Vagina (tissue), 2 donors: ENCODE measurements around the gene MAB21L4.
A peak's percentile ranks its signal among the peaks of the same experiment; 100 is the strongest.

Experiments
- CTCF ChIP-seq, 3 experiments: fragments of 450-650 bp in 2 of 3; fragments of 200-600 bp in 1 of 3; sonication (generic) in 1 of 3; IDR thresholded peaks; one replicate each; pipeline ENCODE4 v1.5.1; 2017 to 2019; ENCODE audit warnings: antibody characterized with exemption in 3 of 3, mild to moderate bottlenecking in 2 of 3, moderate library complexity in 2 of 3
- POLR2A ChIP-seq, 2 donors: fragments of 450-650 bp; IDR thresholded peaks; one replicate each; pipeline ENCODE4 v1.6.1; 2017; ENCODE audit warnings: antibody characterized with exemption in 2 of 2, mild to moderate bottlenecking in 2 of 2, moderate library complexity in 2 of 2
- POLR2AphosphoS5 ChIP-seq, 2 donors: sonication (generic); formaldehyde crosslinking; IDR thresholded peaks; one replicate each; pipeline ENCODE4 v1.9.0; 2017; ENCODE audit warnings: antibody characterized with exemption in 2 of 2, mild to moderate bottlenecking in 2 of 2, low read depth in 1 of 2; ENCODE audit not compliant: insufficient read depth in 1 of 2

- TF ChIP-seq CTCF (IDR thresholded peaks at IDR 0.05) (peak; percentile 50 to 89 (median 88)), POLR2A (IDR thresholded peaks at IDR 0.05) (no peak), POLR2AphosphoS5 (IDR thresholded peaks at IDR 0.05; ENCODE audit: insufficient read depth in 1 of 2, low read depth in 1 of 2) (peak; percentile 39 to 52)
These were observed 18.1 kb upstream of the MAB21L4 start for GRCh38 chr2:240913810-240914644.
